Thoracic aorta (tissue), 2 donors: ENCODE results near the gene ADCY9. TPM values are rescaled to one million over a fixed set of nuclear protein-coding genes. Genes with fewer than 3 reads are reported as not detected.
A peak's percentile ranks its signal among the peaks of the same experiment; 100 is the strongest.

Experiments
- ATAC-seq: fragments of 150-250 bp; one replicate; pipeline ENCODE4 v1.8.0; 2017; ENCODE audit warnings: low read depth; ENCODE audit not compliant: insufficient number of reproducible peaks, low FRiP score
- DNase-seq: peaks from one replicate; pipeline ENCODE4 v3.0.0-alpha.2; 2020; ENCODE audit warnings: low spot score
- H3K27ac ChIP-seq, 2 donors: fragments of 200-600 bp; sonication (generic); 1 replicate in 1 of 2; 2 replicates in 1 of 2; pipeline ENCODE4 v1.5.1; 2016; ENCODE audit warnings: mild to moderate bottlenecking in 2 of 2, moderate library complexity in 2 of 2
- H3K27me3 ChIP-seq: fragments of 200-600 bp; sonication (generic); replicated peaks from 2 replicates; pipeline ENCODE4 v1.6.0; 2016; ENCODE audit warnings: mild to moderate bottlenecking; ENCODE audit not compliant: insufficient read depth
- H3K36me3 ChIP-seq: fragments of 200-600 bp; sonication (generic); one replicate; pipeline ENCODE4 v1.5.1; 2016
- H3K4me1 ChIP-seq, 2 donors: fragments of 200-600 bp; sonication (generic); 1 replicate in 1 of 2; 2 replicates in 1 of 2; pipeline versions ENCODE4 v1.5.1 to v1.6.0; 2016; ENCODE audit warnings: low read depth in 2 of 2, mild to moderate bottlenecking in 1 of 2; ENCODE audit not compliant: control insufficient read depth in 1 of 2
- H3K4me3 ChIP-seq: fragments of 200-600 bp; sonication (generic); 2 replicates; pipeline ENCODE4 v1.5.1; 2016; ENCODE audit warnings: mild to moderate bottlenecking
- H3K9me3 ChIP-seq: fragments of 200-600 bp; sonication (generic); 2 replicates; pipeline ENCODE4 v1.5.1; 2016
- total RNA-seq, 2 donors: library from RNA; depleted of rRNA; stranded (reverse); fragments of >200 nt; gene quantifications; one replicate each; pipeline versions ENCODE4 v1.1.0 to v1.2.3, GENCODE V29; 2016
- TF ChIP-seq, protein P1 (sequence below): fragments of 200-600 bp; sonication (generic); IDR thresholded peaks from one replicate; pipeline ENCODE4 v1.5.1; 2019; ENCODE audit warnings: antibody characterized with exemption

Gene ADCY9
- total RNA-seq, 2 donors from 2014 or later: 44.1 to 83.8 TPM

DNA sequence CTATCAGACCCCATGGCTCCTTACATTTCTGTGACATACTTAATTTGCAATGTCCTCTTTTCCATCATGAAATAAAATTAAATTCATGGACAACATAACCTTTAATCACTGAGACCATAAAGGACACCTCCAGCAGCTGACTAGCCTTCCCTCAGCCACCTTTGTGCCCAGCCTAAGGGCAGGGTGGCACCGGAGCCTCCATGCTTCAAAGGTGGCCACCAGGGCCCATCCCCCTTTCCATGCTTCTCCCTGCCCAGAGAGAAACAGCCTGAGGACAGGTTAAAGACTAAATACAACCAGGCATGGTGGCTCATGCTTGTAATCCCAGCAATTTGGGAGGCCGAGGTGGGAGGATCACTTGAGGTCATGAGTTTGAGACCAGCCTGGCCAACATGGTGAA, 94.3 kb downstream of the ADCY9 start:
- no peaks in the 10 kb centered on the region for H3K36me3 ChIP-seq
- no peak overlapping the region for H3K4me3 ChIP-seq
- no peak overlapping the region for H3K27ac ChIP-seq
- DNase-seq (no peak), ATAC-seq (no peak)
- no peaks in the 10 kb centered on the region for H3K27me3 ChIP-seq
- TF ChIP-seq, protein P1, sequence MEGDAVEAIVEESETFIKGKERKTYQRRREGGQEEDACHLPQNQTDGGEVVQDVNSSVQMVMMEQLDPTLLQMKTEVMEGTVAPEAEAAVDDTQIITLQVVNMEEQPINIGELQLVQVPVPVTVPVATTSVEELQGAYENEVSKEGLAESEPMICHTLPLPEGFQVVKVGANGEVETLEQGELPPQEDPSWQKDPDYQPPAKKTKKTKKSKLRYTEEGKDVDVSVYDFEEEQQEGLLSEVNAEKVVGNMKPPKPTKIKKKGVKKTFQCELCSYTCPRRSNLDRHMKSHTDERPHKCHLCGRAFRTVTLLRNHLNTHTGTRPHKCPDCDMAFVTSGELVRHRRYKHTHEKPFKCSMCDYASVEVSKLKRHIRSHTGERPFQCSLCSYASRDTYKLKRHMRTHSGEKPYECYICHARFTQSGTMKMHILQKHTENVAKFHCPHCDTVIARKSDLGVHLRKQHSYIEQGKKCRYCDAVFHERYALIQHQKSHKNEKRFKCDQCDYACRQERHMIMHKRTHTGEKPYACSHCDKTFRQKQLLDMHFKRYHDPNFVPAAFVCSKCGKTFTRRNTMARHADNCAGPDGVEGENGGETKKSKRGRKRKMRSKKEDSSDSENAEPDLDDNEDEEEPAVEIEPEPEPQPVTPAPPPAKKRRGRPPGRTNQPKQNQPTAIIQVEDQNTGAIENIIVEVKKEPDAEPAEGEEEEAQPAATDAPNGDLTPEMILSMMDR: no peak
- H3K9me3 ChIP-seq: no peaks in the 10 kb centered on the region
- peaks cover 11 to 23% of the 10 kb centered on the region in 2 donors for H3K4me1 ChIP-seq

DNA sequence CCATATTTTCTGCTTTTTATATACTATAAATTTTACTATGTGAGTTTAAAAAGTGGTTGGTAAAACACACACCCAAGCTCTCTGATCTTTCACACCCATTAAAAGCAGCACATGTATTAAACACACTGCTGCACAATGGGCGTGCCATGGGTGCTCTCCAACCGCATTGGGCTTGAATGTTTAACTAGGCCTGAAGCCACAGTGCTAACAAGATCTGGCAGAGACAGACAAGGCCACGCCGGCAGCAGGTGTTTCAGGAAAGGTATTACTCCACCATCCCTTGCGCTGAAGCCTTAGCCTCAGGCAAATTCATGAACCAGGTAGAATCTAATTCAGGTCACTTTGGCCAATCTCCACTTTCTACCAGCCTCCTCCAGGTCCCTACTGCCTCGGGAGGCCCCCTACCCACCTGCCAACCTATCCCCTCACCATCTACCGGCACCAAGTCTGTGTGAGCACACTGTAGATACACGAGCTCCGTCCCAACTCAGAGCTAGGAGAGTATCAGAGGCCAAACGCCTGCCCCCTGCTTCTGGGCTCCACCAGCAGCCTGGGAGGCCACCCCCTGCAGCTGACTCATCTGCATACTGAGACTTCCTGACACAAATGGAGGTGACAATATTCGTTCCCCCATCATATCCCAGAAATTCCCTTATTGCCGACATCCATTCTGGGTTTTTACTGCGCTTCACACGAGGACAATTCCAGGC, 95.0 kb downstream of the ADCY9 start:
- Histone ChIP-seq H3K4me1 (peaks cover 11 to 23% of the 10 kb centered on the region in 2 donors), H3K27ac (peak overlapping the region in 1 of 2 donors; percentile 30), H3K4me3 (no peak overlapping the region), H3K36me3 (no peaks in the 10 kb centered on the region), H3K27me3 (no peaks in the 10 kb centered on the region), H3K9me3 (no peaks in the 10 kb centered on the region)
- DNase-seq (no peak), ATAC-seq (no peak)
- TF ChIP-seq, protein P1: no peak

DNA sequence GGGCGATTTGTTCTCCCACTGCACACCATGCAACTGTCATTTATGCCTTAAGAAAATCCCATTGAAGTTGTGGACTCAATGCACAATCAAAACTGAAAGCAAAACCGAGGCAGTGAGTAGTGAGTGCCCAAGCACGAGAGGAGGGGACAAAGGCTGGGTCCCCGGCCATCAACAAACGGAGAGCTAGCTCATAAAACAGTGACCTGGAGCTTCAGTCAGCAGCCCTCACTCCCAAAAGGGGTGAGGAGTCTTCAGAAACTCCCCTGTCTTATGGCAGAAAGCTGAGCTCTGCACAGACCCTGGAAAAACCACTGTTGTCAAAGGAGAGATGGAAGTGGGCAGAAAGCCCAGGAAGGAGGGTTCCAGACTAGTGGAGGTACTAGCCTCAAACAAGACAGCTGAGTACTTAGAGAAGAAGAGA, 96.9 kb downstream of the ADCY9 start:
- Histone ChIP-seq H3K4me3 (peak overlapping the region; percentile 73), H3K36me3 (no peaks in the 10 kb centered on the region), H3K27me3 (no peaks in the 10 kb centered on the region), H3K9me3 (no peaks in the 10 kb centered on the region), H3K27ac (peak overlapping the region; percentile 10 to 67), H3K4me1 (peaks cover 11 to 31% of the 10 kb centered on the region in 2 donors)
- DNase-seq (no peak), ATAC-seq (no peak)
- TF ChIP-seq, protein P1: no peak

DNA sequence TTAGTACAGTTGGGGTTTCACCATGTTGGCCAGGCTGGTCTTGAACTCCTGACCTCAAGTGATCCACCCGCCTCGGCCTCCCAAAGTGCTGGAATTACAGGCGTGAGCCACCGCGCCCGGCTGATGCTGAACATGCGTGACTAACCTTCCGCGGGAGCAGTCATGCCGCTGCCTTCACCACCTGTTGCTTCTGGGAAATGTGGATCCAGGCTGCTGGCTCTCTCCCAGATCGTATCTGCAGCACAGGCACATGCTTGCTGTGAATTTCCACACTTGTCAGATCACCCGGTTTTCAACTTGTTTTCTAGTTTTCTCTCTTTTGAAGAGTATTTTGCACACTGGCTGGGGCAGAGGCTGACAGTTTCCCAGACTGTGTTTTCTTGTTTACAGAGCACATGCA, 97.9 kb downstream of the ADCY9 start:
- Histone ChIP-seq H3K27me3 (no peaks in the 10 kb centered on the region), H3K9me3 (no peaks in the 10 kb centered on the region), H3K4me1 (peaks cover 16 to 38% of the 10 kb centered on the region in 2 donors), H3K4me3 (peak overlapping the region; percentile 73), H3K36me3 (no peaks in the 10 kb centered on the region), H3K27ac (peak overlapping the region in 1 of 2 donors; percentile 23)
- TF ChIP-seq, protein P1: no peak
- DNase-seq (no peak), ATAC-seq (no peak)

DNA sequence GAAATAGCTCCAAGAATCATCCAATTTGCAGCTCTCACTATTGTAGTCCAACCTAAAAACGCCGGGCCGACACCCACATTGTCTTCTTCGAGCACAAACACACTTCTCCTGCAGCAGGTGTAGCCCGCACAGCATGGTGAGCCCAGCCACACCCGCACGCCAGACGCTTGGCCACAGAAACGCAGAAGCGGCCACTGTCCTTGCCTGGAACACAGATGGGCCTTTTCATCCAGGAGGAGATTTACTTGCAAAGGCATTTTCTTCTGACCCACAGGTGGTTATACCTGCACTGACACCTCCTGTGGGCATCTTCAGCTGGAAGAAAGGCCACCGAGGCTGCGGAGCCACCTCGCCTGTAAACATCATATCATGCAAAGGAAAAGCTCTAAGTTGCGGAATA, 98.4 kb downstream of the ADCY9 start:
- peak overlapping the region in 1 of 2 donors; percentile 31 for H3K27ac ChIP-seq
- peaks cover 20 to 43% of the 10 kb centered on the region in 2 donors for H3K4me1 ChIP-seq
- no peaks in the 10 kb centered on the region for H3K36me3 ChIP-seq
- no peak overlapping the region for H3K4me3 ChIP-seq
- H3K9me3 ChIP-seq: no peaks in the 10 kb centered on the region
- TF ChIP-seq, protein P1: no peak
- DNase-seq (no peak), ATAC-seq (no peak)
- H3K27me3 ChIP-seq: no peaks in the 10 kb centered on the region
